ENCODE measurements around the gene MYO3B. TPM values are rescaled to one million over a fixed set of nuclear protein-coding genes. Genes with fewer than 3 reads are reported as not detected.

The MYO3B gene
- total RNA-seq, 5 donors from 2014 or later (not counting 1 experiment from before 2014, with no cell fraction given): 0.26 to 0.28 TPM; not detected in 3

GRCh38 chr2:170170281-170171040, 7.5 kb upstream of the MYO3B start:
- H3K4me1 ChIP-seq (ENCODE audit: control insufficient read depth in 1 of 2, extremely low read depth in 1 of 2, insufficient read depth in 2 of 2, low read length in 2 of 2): no peaks in the 10 kb centered on the region
- H3K36me3 ChIP-seq (ENCODE audit: control insufficient read depth in 2 of 2, extremely low read depth in 1 of 2, insufficient read depth in 1 of 2, low read length in 1 of 2): no peaks in the 10 kb centered on the region
- H3K36me3 Mint-ChIP-seq: no peaks in the 10 kb centered on the region
- no peaks in the 10 kb centered on the region for H3K9me3 Mint-ChIP-seq
- H3K4me3 Mint-ChIP-seq: no peak overlapping the region
- ATAC-seq (replicated peaks in 1 of 4) (no peak), DNase-seq (no peak)
- POLR2A ChIA-PET: no interaction called here
- H3K9me3 ChIP-seq: no peaks in the 10 kb centered on the region
- no peaks in the 10 kb centered on the region for H3K4me1 Mint-ChIP-seq
- CTCF ChIA-PET: no interaction called here
- WGBS (ENCODE audit: insufficient coverage): 88% methylated on average over 5 of the region's 5 CpGs
- H3K4me3 ChIP-seq (ENCODE audit: control insufficient read depth in 1 of 2, extremely low read depth in 1 of 2, low read length in 1 of 2): no peak overlapping the region
- no peaks in the 10 kb centered on the region for H3K27me3 ChIP-seq (replicated peaks in 1 of 2; ENCODE audit: control insufficient read depth in 2 of 2, extremely low read depth in 1 of 2, insufficient read depth in 2 of 2, low read length in 1 of 2)
- H3K27me3 Mint-ChIP-seq: peaks cover 3% of the 10 kb centered on the region in 2 donors
- H3K27ac ChIP-seq (ENCODE audit: low read length): no peak overlapping the region
- no peak overlapping the region for H3K27ac Mint-ChIP-seq

- Histone ChIP-seq H3K36me3 (ENCODE audit: control insufficient read depth in 2 of 2, extremely low read depth in 1 of 2, insufficient read depth in 1 of 2, low read length in 1 of 2) (no peaks in the 10 kb centered on the region), H3K27me3 (replicated peaks in 1 of 2; ENCODE audit: control insufficient read depth in 2 of 2, extremely low read depth in 1 of 2, insufficient read depth in 2 of 2, low read length in 1 of 2) (no peaks in the 10 kb centered on the region), H3K4me3 (ENCODE audit: control insufficient read depth in 1 of 2, extremely low read depth in 1 of 2, low read length in 1 of 2) (no peak overlapping the region), H3K9me3 (no peaks in the 10 kb centered on the region), H3K4me1 (ENCODE audit: control insufficient read depth in 1 of 2, extremely low read depth in 1 of 2, insufficient read depth in 2 of 2, low read length in 2 of 2) (no peaks in the 10 kb centered on the region), H3K27ac (ENCODE audit: low read length) (no peak overlapping the region)
- peaks cover 0 to 3% of the 10 kb centered on the region in 2 donors for H3K27me3 Mint-ChIP-seq
- H3K9me3 Mint-ChIP-seq: no peaks in the 10 kb centered on the region
- H3K36me3 Mint-ChIP-seq: no peaks in the 10 kb centered on the region
- H3K4me1 Mint-ChIP-seq: no peaks in the 10 kb centered on the region
- DNase-seq: no peak
- H3K27ac Mint-ChIP-seq: no peak overlapping the region
- no peak for ATAC-seq (replicated peaks in 1 of 4)
- CTCF ChIA-PET: no interaction called here
- POLR2A ChIA-PET: no interaction called here
- no peak overlapping the region for H3K4me3 Mint-ChIP-seq
- 91% methylated on average over 4 of the region's 6 CpGs for WGBS (ENCODE audit: insufficient coverage)
Measured at GRCh38 chr2:170176212-170176611, 1.7 kb upstream of the MYO3B start.

GRCh38 chr2:170180031-170180566, 2.2 kb downstream of the MYO3B start:
- H3K27ac ChIP-seq (ENCODE audit: low read length): no peak overlapping the region

GRCh38 chr2:170181602-170182001, 3.7 kb downstream of the MYO3B start:
- no peak overlapping the region for H3K27ac ChIP-seq (ENCODE audit: low read length)

More at GRCh38 chr2:170180031-170180566, 2.2 kb downstream of the MYO3B start:
- WGBS (ENCODE audit: insufficient coverage): 100% methylated on average over 1 of the region's 3 CpGs
- Mint-ChIP-seq H3K36me3 (no peaks in the 10 kb centered on the region), H3K9me3 (peaks cover 0 to 3% (median 0%) of the 10 kb centered on the region in 3 donors), H3K4me3 (no peak overlapping the region), H3K27me3 (no peaks in the 10 kb centered on the region), H3K27ac (no peak overlapping the region), H3K4me1 (no peaks in the 10 kb centered on the region)
- no peak for DNase-seq
- no peaks in the 10 kb centered on the region for H3K4me1 ChIP-seq (ENCODE audit: control insufficient read depth in 1 of 2, extremely low read depth in 1 of 2, insufficient read depth in 2 of 2, low read length in 2 of 2)
- H3K36me3 ChIP-seq (ENCODE audit: control insufficient read depth in 2 of 2, extremely low read depth in 1 of 2, insufficient read depth in 1 of 2, low read length in 1 of 2): no peaks in the 10 kb centered on the region
- H3K9me3 ChIP-seq: no peaks in the 10 kb centered on the region
- no peaks in the 10 kb centered on the region for H3K27me3 ChIP-seq (replicated peaks in 1 of 2; ENCODE audit: control insufficient read depth in 2 of 2, extremely low read depth in 1 of 2, insufficient read depth in 2 of 2, low read length in 1 of 2)
- H3K4me3 ChIP-seq (ENCODE audit: control insufficient read depth in 1 of 2, extremely low read depth in 1 of 2, low read length in 1 of 2): no peak overlapping the region
- no peak for ATAC-seq (replicated peaks in 1 of 4)
- ChIA-PET CTCF (no interaction called here), POLR2A (no interaction called here)

GRCh38 chr2:170185319-170185718, 7.4 kb downstream of the MYO3B start:
- CTCF ChIA-PET: no interaction called here

More at GRCh38 chr2:170181602-170182001, 3.7 kb downstream of the MYO3B start:
- no peak overlapping the region for H3K4me3 Mint-ChIP-seq
- peaks cover 0 to 12% (median 5%) of the 10 kb centered on the region in 3 donors for H3K9me3 Mint-ChIP-seq
- H3K36me3 Mint-ChIP-seq: no peaks in the 10 kb centered on the region
- no peaks in the 10 kb centered on the region for H3K9me3 ChIP-seq
- no peak overlapping the region for H3K27ac Mint-ChIP-seq
- ATAC-seq (replicated peaks in 1 of 4): no peak
- no peaks in the 10 kb centered on the region for H3K27me3 ChIP-seq (replicated peaks in 1 of 2; ENCODE audit: control insufficient read depth in 2 of 2, extremely low read depth in 1 of 2, insufficient read depth in 2 of 2, low read length in 1 of 2)
- H3K4me1 Mint-ChIP-seq: no peaks in the 10 kb centered on the region
- no peaks in the 10 kb centered on the region for H3K27me3 Mint-ChIP-seq
- ChIA-PET CTCF (no interaction called here), POLR2A (no interaction called here)
- no peaks in the 10 kb centered on the region for H3K36me3 ChIP-seq (ENCODE audit: control insufficient read depth in 2 of 2, extremely low read depth in 1 of 2, insufficient read depth in 1 of 2, low read length in 1 of 2)
- no peak for DNase-seq
- H3K4me1 ChIP-seq (ENCODE audit: control insufficient read depth in 1 of 2, extremely low read depth in 1 of 2, insufficient read depth in 2 of 2, low read length in 2 of 2): no peaks in the 10 kb centered on the region
- no CpG with 5 or more reads among the region's 5 CpGs for WGBS (ENCODE audit: insufficient coverage)
- H3K4me3 ChIP-seq (ENCODE audit: control insufficient read depth in 1 of 2, extremely low read depth in 1 of 2, low read length in 1 of 2): no peak overlapping the region

GRCh38 chr2:170189757-170190156, 11.8 kb downstream of the MYO3B start:
- Mint-ChIP-seq H3K9me3 (peaks cover 5 to 28% (median 17%) of the 10 kb centered on the region in 3 donors), H3K4me3 (no peak overlapping the region), H3K36me3 (no peaks in the 10 kb centered on the region), H3K4me1 (no peaks in the 10 kb centered on the region), H3K27me3 (peaks cover 17 to 18% of the 10 kb centered on the region in 2 donors), H3K27ac (no peak overlapping the region)
- ChIA-PET CTCF (no interaction called here), POLR2A (no interaction called here)
- Histone ChIP-seq H3K9me3 (peaks cover 4% of the 10 kb centered on the region), H3K27me3 (replicated peaks in 1 of 2; ENCODE audit: control insufficient read depth in 2 of 2, extremely low read depth in 1 of 2, insufficient read depth in 2 of 2, low read length in 1 of 2) (peaks cover 0 to 5% of the 10 kb centered on the region in 2 experiments), H3K36me3 (ENCODE audit: control insufficient read depth in 2 of 2, extremely low read depth in 1 of 2, insufficient read depth in 1 of 2, low read length in 1 of 2) (no peaks in the 10 kb centered on the region), H3K4me3 (ENCODE audit: control insufficient read depth in 1 of 2, extremely low read depth in 1 of 2, low read length in 1 of 2) (no peak overlapping the region), H3K27ac (ENCODE audit: low read length) (no peak overlapping the region), H3K4me1 (ENCODE audit: control insufficient read depth in 1 of 2, extremely low read depth in 1 of 2, insufficient read depth in 2 of 2, low read length in 2 of 2) (no peaks in the 10 kb centered on the region)
- no peak for ATAC-seq (replicated peaks in 1 of 4)
- no peak for DNase-seq

More at GRCh38 chr2:170185319-170185718, 7.4 kb downstream of the MYO3B start:
- DNase-seq (no peak), ATAC-seq (replicated peaks in 1 of 4) (no peak)
- H3K4me1 ChIP-seq (ENCODE audit: control insufficient read depth in 1 of 2, extremely low read depth in 1 of 2, insufficient read depth in 2 of 2, low read length in 2 of 2): no peaks in the 10 kb centered on the region
- no peaks in the 10 kb centered on the region for H3K36me3 ChIP-seq (ENCODE audit: control insufficient read depth in 2 of 2, extremely low read depth in 1 of 2, insufficient read depth in 1 of 2, low read length in 1 of 2)
- POLR2A ChIA-PET: no interaction called here
- Mint-ChIP-seq H3K36me3 (no peaks in the 10 kb centered on the region), H3K9me3 (peaks cover 5 to 28% (median 13%) of the 10 kb centered on the region in 3 donors), H3K27ac (no peak overlapping the region), H3K27me3 (peaks cover 6 to 9% of the 10 kb centered on the region in 2 donors), H3K4me1 (no peaks in the 10 kb centered on the region), H3K4me3 (no peak overlapping the region)
- H3K27me3 ChIP-seq (replicated peaks in 1 of 2; ENCODE audit: control insufficient read depth in 2 of 2, extremely low read depth in 1 of 2, insufficient read depth in 2 of 2, low read length in 1 of 2): peaks cover 0 to 2% of the 10 kb centered on the region in 2 experiments
- no peak overlapping the region for H3K4me3 ChIP-seq (ENCODE audit: control insufficient read depth in 1 of 2, extremely low read depth in 1 of 2, low read length in 1 of 2)
- H3K9me3 ChIP-seq: peaks cover 4% of the 10 kb centered on the region
- no peak overlapping the region for H3K27ac ChIP-seq (ENCODE audit: low read length)
